Heart left ventricle (tissue), 16 donors: ENCODE measurements around the gene ITK. TPM values are rescaled to one million over a fixed set of nuclear protein-coding genes. Genes with fewer than 3 reads are reported as not detected.

Source experiments
- ATAC-seq, 4 donors: fragments of 200-7000 bp; cut with Tn5 transposase; one replicate each; pipeline ENCODE4 v1.9.1; 2020 to 2022; ENCODE audit warnings: moderate library complexity in 4 of 4, mild to moderate bottlenecking in 3 of 4, moderate number of reproducible peaks in 1 of 4
- DNase-seq, 5 donors: peaks; one replicate each; pipeline ENCODE4 v3.0.0-alpha.2; 2020
- H3K27ac ChIP-seq, 12 donors: fragments of 200-600 bp; sonication (generic) in 4 of 12; one replicate each; pipeline versions ENCODE4 v1.5.0 to v1.8.0; 2016 to 2022; ENCODE audit warnings: mild to moderate bottlenecking in 2 of 12
- H3K27me3 ChIP-seq, 9 donors: fragments of 200-600 bp; sonication (generic) in 2 of 9; one replicate each; pipeline versions ENCODE4 v1.5.1 to v1.8.0; 2016 to 2022; ENCODE audit warnings: mild to moderate bottlenecking in 3 of 9
- H3K36me3 ChIP-seq, 9 donors: fragments of 200-600 bp; sonication (generic) in 2 of 9; one replicate each; pipeline versions ENCODE4 v1.5.0 to v1.8.0; 2018 to 2022; ENCODE audit warnings: mild to moderate bottlenecking in 2 of 9
- H3K4me1 ChIP-seq, 12 donors: fragments of 200-600 bp; sonication (generic) in 4 of 12; one replicate each; pipeline versions ENCODE4 v1.5.0 to v1.8.0; 2016 to 2022; ENCODE audit warnings: mild to moderate bottlenecking in 3 of 12
- H3K4me3 ChIP-seq, 12 donors: fragments of 200-600 bp; sonication (generic) in 4 of 12; one replicate each; pipeline versions ENCODE4 v1.5.0 to v1.8.0; 2017 to 2022; ENCODE audit warnings: mild to moderate bottlenecking in 9 of 12, moderate library complexity in 4 of 12
- H3K9me3 ChIP-seq, 12 donors: fragments of 200-600 bp; sonication (generic) in 4 of 12; one replicate each; pipeline versions ENCODE4 v1.5.0 to v1.8.0; 2016 to 2022; ENCODE audit warnings: mild to moderate bottlenecking in 1 of 12
- CTCF ChIP-seq, 12 donors: fragments of 200-600 bp; sonication (generic) in 4 of 12; IDR thresholded peaks; one replicate each; pipeline versions ENCODE4 v1.5.0 to v1.8.0; 2018 to 2022; ENCODE audit warnings: antibody characterized with exemption in 12 of 12, mild to moderate bottlenecking in 5 of 12
- POLR2A ChIP-seq, 2 donors: fragments of 450-650 bp; IDR thresholded peaks; one replicate each; pipeline ENCODE4 v1.6.1; 2017; ENCODE audit warnings: antibody characterized with exemption in 2 of 2, mild to moderate bottlenecking in 2 of 2, moderate library complexity in 2 of 2
- WGBS, 4 donors: extraction: QIAGEN DNeasy Blood & Tissue Kit in 2 of 4; methylation state at CpG; one replicate each; pipeline versions ENCODE4 v1.1.5 to v1.1.7; 2013 to 2018; 5-methylcytosine and 5-hydroxymethylcytosine counted together
- intact Hi-C, 10 donors: fragments of 100-400 bp; cut with DNase I; formaldehyde crosslinking; loops; one replicate each; pipeline versions ENCODE4 v1.11.1 to v1.14.2; 2022
- polyA plus RNA-seq, 2 donors: library from polyadenylated mRNA; stranded (reverse); fragments of 200-250 nt; gene quantifications; one replicate each; pipeline ENCODE4 v1.2.3, GENCODE V29; 2013
- total RNA-seq, 9 donors: library from RNA; depleted of rRNA in 2 of 9; stranded (reverse); fragments of >200 nt in 2 of 9; fragmentation: NEBNext Ultra II Directional in 3 of 9; extraction: Animal tissue kit (Norgen Biotek cat#: 25700) in 3 of 9; gene quantifications; one replicate each; pipeline versions ENCODE4 v1.1.0 to v1.2.4, GENCODE V29; 2016 to 2023
- donor health status: ischemic (EF 13 %, LVEDD 7.1; RV severe dilation, severe dysfunction).
- donor health status: healthy with polysubstance abuse.
- donor health status: DM: no; HTN: yes; CAD: no.
- donor health status: DM: no; HTN: no; CAD: no.
- donor health status: ischemic (EF 25% LVEDD 6.9; RV normal size, moderate dysfunction).
- donor health status: ischemic (EF 25% LVEDD 5.7; RV mildly dilated, moderate dysfunction).
- donor health status: healthy.
- donor health status: DM: yes; HTN: yes; CAD: no.
- donor health status: ischemic (EF 35%, LVEDD 5.7; RV mildly dilated, moderate dysfunction).
- donor health status: nonischemic (EF 11% LVEDD 7.7; RV severe dilation, severe dysfunction).
- donor health status: DM: yes; HTN: yes; CAD: no.
- donor health status: PGD.
- donor health status: ischemic (EF 29% LVEDD 5.4; RV normal size, mild dysfunction).
- donor health status: nonischemic (EF 23%, LVEDD 6.1; RV moderate dilation, normal function).

ITK gene
- total and polyA plus RNA-seq, 11 donors, result 0.09 to 7.3 (median 0.42) TPM

- no peak for TF ChIP-seq POLR2A (IDR thresholded peaks at IDR 0.05)
- no peak for TF ChIP-seq CTCF (IDR thresholded peaks at IDR 0.05)
- intact Hi-C loops, result loop anchor here in 1 of 10 donors (5.0 kb wide), 1 partner anchor 148 kb away; no protein-coding TSS in a partner anchor
- H3K36me3 ChIP-seq, result no peaks in the 10 kb centered on the region
- H3K4me1 ChIP-seq, result peaks cover 0 to 3% (median 0%) of the 10 kb centered on the region in 12 donors
- DNase-seq (no peak), ATAC-seq (no peak)
- no peak overlapping the region for H3K4me3 ChIP-seq
- WGBS, 4 donors, result 78 to 82% (median 80%) methylated on average over 5 of the region's 5 CpGs
- H3K27me3 ChIP-seq, result peaks cover 0 to 18% (median 4%) of the 10 kb centered on the region in 9 donors
- H3K27ac ChIP-seq, result no peak overlapping the region
- no peaks in the 10 kb centered on the region for H3K9me3 ChIP-seq
These were observed 16.1 kb upstream of the ITK start for GRCh38 chr5:157164521-157164920.

- DNase-seq (no peak), ATAC-seq (no peak)
- Histone ChIP-seq H3K27ac (no peak overlapping the region), H3K36me3 (no peaks in the 10 kb centered on the region), H3K9me3 (no peaks in the 10 kb centered on the region), H3K4me3 (no peak overlapping the region), H3K27me3 (peaks cover 0 to 12% (median 4%) of the 10 kb centered on the region in 9 donors), H3K4me1 (no peaks in the 10 kb centered on the region)
- 78 to 91% (median 87%) methylated on average over 3 to 4 of the region's 4 CpGs for WGBS, 4 donors
- intact Hi-C loops, result no loop called here
- no peak for TF ChIP-seq CTCF (IDR thresholded peaks at IDR 0.05)
- no peak for TF ChIP-seq POLR2A (IDR thresholded peaks at IDR 0.05)
These were observed 15.4 kb upstream of the ITK start for GRCh38 chr5:157165261-157165660.

- no peak for ATAC-seq
- Histone ChIP-seq H3K27me3 (peaks cover 0 to 12% (median 0%) of the 10 kb centered on the region in 9 donors), H3K4me3 (no peak overlapping the region), H3K4me1 (no peaks in the 10 kb centered on the region), H3K36me3 (no peaks in the 10 kb centered on the region), H3K9me3 (no peaks in the 10 kb centered on the region), H3K27ac (no peak overlapping the region)
- intact Hi-C loops, result no loop called here
- TF ChIP-seq POLR2A (IDR thresholded peaks at IDR 0.05), result no peak
- no peak for TF ChIP-seq CTCF (IDR thresholded peaks at IDR 0.05)
- 83 to 88% (median 86%) methylated on average over 14 of the region's 14 CpGs for WGBS, 4 donors
- DNase-seq, result no peak
These were observed 15.0 kb upstream of the ITK start for GRCh38 chr5:157165668-157166067.

- H3K9me3 ChIP-seq, result no peaks in the 10 kb centered on the region
- peaks cover 0 to 7% (median 0%) of the 10 kb centered on the region in 9 donors for H3K27me3 ChIP-seq
- H3K4me3 ChIP-seq, result no peak within 1 kb of the TSS
- 86 to 92% (median 90%) methylated on average over 7 of the region's 7 CpGs for WGBS, 4 donors
- ATAC-seq, result no peak
- TF ChIP-seq POLR2A (IDR thresholded peaks at IDR 0.05) (no peak), CTCF (IDR thresholded peaks at IDR 0.05) (no peak)
- no peak within 1 kb of the TSS for H3K27ac ChIP-seq
- intact Hi-C loops, result no loop called here
- DNase-seq, result no peak
- no peaks in the 10 kb centered on the region for H3K4me1 ChIP-seq
- H3K36me3 ChIP-seq, result no peaks in the 10 kb centered on the region
These were observed 14.1 kb upstream of the ITK start, which contains the start of gene GARIN3 for GRCh38 chr5:157166214-157167213. GARIN3 (minus strand) TSS chr5:157166264; CDS start chr5:157166168, 96 bp downstream.
